ENCODE data around the gene RDH14. TPM values are rescaled to one million over a fixed set of nuclear protein-coding genes. Genes with fewer than 3 reads are reported as not detected.

The RDH14 gene
- total and polyA plus RNA-seq, 7 donors = 23.9 to 42.6 (median 25.7) TPM

- intact Hi-C loops (cut with DNase I) = loop anchor here in 1 of 2 donors (5.0 kb wide), 1 partner anchor 1348 kb away; no protein-coding TSS in a partner anchor
- Histone ChIP-seq H3K27me3 (ENCODE audit: insufficient read depth in 3 of 3, low read length in 2 of 3) (no peaks in the 10 kb centered on the region), H3K9me3 (no peaks in the 10 kb centered on the region), H3K4me1 (peaks cover 14% of the 10 kb centered on the region), H3K36me3 (ENCODE audit: insufficient read depth in 1 of 2, low read depth in 1 of 2) (no peaks in the 10 kb centered on the region), H3K4me3 (no peak overlapping the region), H3K27ac (no peak overlapping the region)
- ATAC-seq (no peak), DNase-seq (no peak)
- 64 to 77% (median 65%) methylated on average over 4 of the region's 4 CpGs for WGBS, 3 donors
- no peak for TF ChIP-seq CTCF (IDR thresholded peaks at IDR 0.05)
Measured at GRCh38 chr2:18514526-18515461, 45.7 kb downstream of the RDH14 start.

DNA sequence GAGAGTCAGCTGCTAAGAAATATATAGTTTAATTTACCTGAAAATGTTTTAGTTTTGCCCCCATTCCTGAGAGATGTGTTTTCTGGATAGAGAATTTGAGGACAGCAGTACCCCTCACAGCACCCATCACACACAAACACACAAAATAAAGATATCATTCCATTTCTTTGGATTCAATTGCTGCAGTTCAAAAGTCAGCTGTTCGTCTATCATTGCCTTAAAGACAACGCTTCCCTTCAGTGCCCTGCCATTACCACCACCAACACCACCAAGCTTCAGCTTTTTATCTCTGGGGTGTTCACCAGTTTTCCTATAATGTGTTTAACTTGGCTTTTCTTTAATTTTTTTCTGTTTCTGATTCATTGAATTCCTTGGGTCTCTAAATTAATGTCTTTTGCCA lies 49.7 kb downstream of the RDH14 start:
- intact Hi-C loops (cut with DNase I) = no loop called here
- ATAC-seq = no peak

GRCh38 chr2:18506883-18507509 lies 53.5 kb downstream of the RDH14 start:
- Histone ChIP-seq H3K27me3 (ENCODE audit: insufficient read depth in 3 of 3, low read length in 2 of 3) (no peaks in the 10 kb centered on the region), H3K27ac (no peak overlapping the region), H3K4me3 (no peak overlapping the region), H3K9me3 (no peaks in the 10 kb centered on the region), H3K36me3 (ENCODE audit: insufficient read depth in 1 of 2, low read depth in 1 of 2) (no peaks in the 10 kb centered on the region), H3K4me1 (no peaks in the 10 kb centered on the region)
- ATAC-seq = no peak
- intact Hi-C loops (cut with DNase I) = no loop called here
- TF ChIP-seq CTCF (IDR thresholded peaks at IDR 0.05) = no peak
- WGBS, 3 donors = 92 to 95% (median 94%) methylated on average over 8 of the region's 8 CpGs
- no peak for DNase-seq

More for the DNA sequence above, 49.7 kb downstream of the RDH14 start:
- no peaks in the 10 kb centered on the region for H3K4me1 ChIP-seq
- TF ChIP-seq CTCF (IDR thresholded peaks at IDR 0.05) = no peak
- H3K36me3 ChIP-seq (ENCODE audit: insufficient read depth in 1 of 2, low read depth in 1 of 2) = no peaks in the 10 kb centered on the region
- H3K4me3 ChIP-seq = no peak overlapping the region
- no peak for DNase-seq
- H3K27ac ChIP-seq = no peak overlapping the region
- no peaks in the 10 kb centered on the region for H3K9me3 ChIP-seq
- no peaks in the 10 kb centered on the region for H3K27me3 ChIP-seq (ENCODE audit: insufficient read depth in 3 of 3, low read length in 2 of 3)
- 92 to 95% (median 94%) methylated on average over 2 of the region's 2 CpGs for WGBS, 3 donors

DNA sequence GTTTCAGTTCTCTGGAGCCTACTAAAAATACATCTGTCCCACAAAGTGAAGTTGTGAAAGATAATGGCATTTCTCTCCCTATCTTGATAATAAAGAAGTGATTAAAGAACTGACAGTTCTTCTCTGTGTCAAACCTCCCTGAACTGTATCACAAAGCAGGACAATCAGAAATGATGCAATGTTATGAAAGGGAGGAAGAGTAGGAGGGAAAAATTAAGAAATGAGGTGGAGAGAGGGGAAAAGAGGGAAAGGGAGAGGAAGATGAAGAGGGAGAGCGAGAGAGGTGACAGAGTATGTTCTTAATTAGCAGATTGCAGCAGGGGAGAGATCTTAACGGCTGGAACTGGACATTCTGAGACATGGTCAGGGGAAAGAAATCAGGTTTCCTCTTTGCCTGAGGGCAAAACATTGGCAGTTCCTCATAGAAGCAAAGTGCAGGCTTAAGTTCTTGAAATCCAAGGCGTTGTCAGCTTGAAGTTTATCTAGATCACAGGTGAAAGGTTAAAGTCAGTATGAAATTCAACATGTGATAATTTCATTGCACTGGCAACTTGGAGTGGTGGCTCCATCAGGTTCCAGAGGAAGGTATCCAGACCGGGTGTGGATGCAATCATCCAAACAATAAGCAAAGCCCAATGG lies 54.6 kb downstream of the RDH14 start:
- no peak for TF ChIP-seq CTCF (IDR thresholded peaks at IDR 0.05)

More for the DNA sequence above, 54.6 kb downstream of the RDH14 start:
- Histone ChIP-seq H3K4me3 (no peak overlapping the region), H3K9me3 (no peaks in the 10 kb centered on the region), H3K27me3 (ENCODE audit: insufficient read depth in 3 of 3, low read length in 2 of 3) (no peaks in the 10 kb centered on the region), H3K27ac (no peak overlapping the region), H3K36me3 (ENCODE audit: insufficient read depth in 1 of 2, low read depth in 1 of 2) (no peaks in the 10 kb centered on the region), H3K4me1 (no peaks in the 10 kb centered on the region)
- no peak for DNase-seq
- intact Hi-C loops (cut with DNase I) = no loop called here
- 51 to 61% (median 57%) methylated on average over 4 of the region's 4 CpGs for WGBS, 3 donors
- ATAC-seq = no peak

Other genes starting within 250 kb of the RDH14 start
- not detected for gene NT5C1B, start 28.9 kb upstream of the RDH14 start, total RNA-seq
- gene NT5C1B, start 28.9 kb upstream of the RDH14 start, polyA plus RNA-seq = not detected